T follicular helper cell (primary cell): ENCODE data around the gene MYLK.

ENCODE experiments used
- DNase-seq: peaks from one replicate; pipeline ENCODE4 v3.0.0-alpha.2; 2020; ENCODE audit warnings: low read depth

Gene MYLK

GRCh38 chr3:123769356-123769743 lies 114.8 kb downstream of the MYLK start:
- no peak for DNase-seq

- DNase-seq: no peak
Observed at GRCh38 chr3:123768480-123769355, 115.4 kb downstream of the MYLK start.

- DNase-seq: no peak
Observed at GRCh38 chr3:123767564-123768292, 116.4 kb downstream of the MYLK start.

GRCh38 chr3:123767009-123767372 lies 117.1 kb downstream of the MYLK start:
- DNase-seq: no peak

GRCh38 chr3:123766193-123767008 lies 117.7 kb downstream of the MYLK start:
- DNase-seq: no peak

GRCh38 chr3:123765475-123766128 lies 118.5 kb downstream of the MYLK start:
- DNase-seq: no peak

- no peak for DNase-seq
Observed at GRCh38 chr3:123764647-123765046, 119.5 kb downstream of the MYLK start.

- no peak for DNase-seq
Observed at GRCh38 chr3:123762805-123763204, 121.3 kb downstream of the MYLK start.

- no peak for DNase-seq
Observed at GRCh38 chr3:123760817-123761216, 123.3 kb downstream of the MYLK start.

GRCh38 chr3:123759871-123760270 lies 124.3 kb downstream of the MYLK start:
- no peak for DNase-seq

- DNase-seq: no peak
Observed at GRCh38 chr3:123759311-123759710, 124.8 kb downstream of the MYLK start.

GRCh38 chr3:123758081-123758564 lies 126.0 kb downstream of the MYLK start:
- no peak for DNase-seq

GRCh38 chr3:123757281-123757940 lies 126.7 kb downstream of the MYLK start:
- no peak for DNase-seq

GRCh38 chr3:123755501-123755900 lies 128.6 kb downstream of the MYLK start:
- DNase-seq: no peak

GRCh38 chr3:123755085-123755484 lies 129.0 kb downstream of the MYLK start:
- no peak for DNase-seq

GRCh38 chr3:123753286-123753685 lies 130.8 kb downstream of the MYLK start:
- DNase-seq: no peak

- DNase-seq: no peak
Observed at GRCh38 chr3:123752228-123752627, 131.9 kb downstream of the MYLK start.

GRCh38 chr3:123751433-123751832 lies 132.7 kb downstream of the MYLK start:
- DNase-seq: no peak

GRCh38 chr3:123750659-123751420 lies 133.3 kb downstream of the MYLK start:
- no peak for DNase-seq

- no peak for DNase-seq
Observed at GRCh38 chr3:123750209-123750608, 133.9 kb downstream of the MYLK start.
